K562 (cell line): Measurements from ENCODE around the gene ARID3C. TPM values are rescaled to one million over a fixed set of nuclear protein-coding genes. Genes with fewer than 3 reads are reported as not detected.

ENCODE experiments used
- ATAC-seq: fragments of 200-7000 bp; cut with Tn5 transposase; 3 replicates; pipeline ENCODE4 v1.9.1; 2020; ENCODE audit warnings: moderate library complexity
- BruUV-seq: library from RNA; stranded (reverse); fragments of 400-500 nt; replicated peaks from 2 replicates; lab custom pipeline; 2021; lab: Mats Ljungman, UMichigan
- CTCF ChIA-PET: fragments of 300-600 bp; formaldehyde crosslinking; extraction: SDS; loops from one replicate; lab custom pipeline; 2021; ENCODE audit warnings: low intra/inter-chr PET ratio; lab: Yijun Ruan, JAX
- POLR2A ChIA-PET: fragments of 300-600, 350-650 bp; sonication (Branson Sonifier 250); formaldehyde crosslinking; extraction: SDS; loops from one replicate; lab custom pipeline; 2021; ENCODE audit warnings: antibody characterized with exemption, inconsistent platforms; lab: Yijun Ruan, JAX
- DNase-seq, 4 experiments: peaks; one replicate each; pipeline versions ENCODE4 v3.0.0 to v3.0.0-alpha.2; 2011 to 2018; ENCODE audit warnings: low spot score in 3 of 4, mixed read lengths in 3 of 4; ENCODE audit errors: extremely low read depth in 1 of 4
- FAIRE-seq: peaks from 2 replicates; lab custom pipeline; 2011; peaks lifted over from hg19 to GRCh38; lab: Jason Lieb, UNC
- H2AFZ ChIP-seq: 2 replicates; pipeline ENCODE4 v1.6.0; 2011; ENCODE audit warnings: low read depth, low read length, control low read depth, inconsistent platforms
- H3K27ac ChIP-seq: fragments of 200-600 bp; 3 replicates; pipeline ENCODE4 v1.8.0; 2011; ENCODE audit warnings: low read depth, mild to moderate bottlenecking, control low read depth, inconsistent platforms, low read length, moderate library complexity, mixed read lengths; ENCODE audit errors: extremely low read depth
- H3K27me3 ChIP-seq, 2 experiments: fragments of 300-600 bp in 1 of 2; 2 replicates in 1 of 2; 3 replicates in 1 of 2; pipeline versions ENCODE4 v1.6.0 to v1.8.0; 2011; ENCODE audit warnings: inconsistent platforms in 2 of 2, low read length in 2 of 2, mild to moderate bottlenecking in 1 of 2, mixed read lengths in 1 of 2, moderate library complexity in 1 of 2; ENCODE audit not compliant: control insufficient read depth in 2 of 2, insufficient read depth in 2 of 2
- H3K36me3 ChIP-seq: fragments of 300-600 bp; 3 replicates; pipeline ENCODE4 v1.8.0; 2011; ENCODE audit warnings: mild to moderate bottlenecking, low read length, inconsistent platforms; ENCODE audit not compliant: control insufficient read depth, insufficient read depth
- H3K4me1 ChIP-seq, 2 experiments: fragments of 200-600 bp in 1 of 2; replicated peaks in 1 of 2; 2 replicates in 1 of 2; 3 replicates in 1 of 2; pipeline versions ENCODE4 v1.5.1 to v1.8.0; 2011; ENCODE audit warnings: inconsistent platforms in 2 of 2, low read length in 2 of 2, mild to moderate bottlenecking in 1 of 2, mixed read lengths in 1 of 2, moderate library complexity in 1 of 2; ENCODE audit not compliant: control insufficient read depth in 2 of 2, insufficient read depth in 2 of 2
- H3K4me2 ChIP-seq: 2 replicates; pipeline ENCODE4 v1.6.1; 2011; ENCODE audit warnings: low read length, control low read depth, inconsistent platforms, mixed read lengths; ENCODE audit not compliant: insufficient read depth
- H3K4me3 ChIP-seq: fragments of 200-600 bp; sonication (generic), shearing (Covaris generic); 2 replicates; pipeline ENCODE4 v1.5.1; 2016; ENCODE audit warnings: control low read depth, inconsistent platforms
- H3K79me2 ChIP-seq: fragments of 200-600 bp; 3 replicates; pipeline ENCODE4 v1.8.0; 2011; ENCODE audit warnings: low read length, inconsistent platforms; ENCODE audit not compliant: control insufficient read depth, insufficient read depth
- H3K9ac ChIP-seq, 2 experiments: 2 replicates each; pipeline versions ENCODE4 v1.6.0 to v1.6.1; 2011; ENCODE audit warnings: low read depth in 2 of 2, low read length in 2 of 2, control low read depth in 1 of 2, inconsistent platforms in 1 of 2, mild to moderate bottlenecking in 1 of 2, mixed read lengths in 1 of 2; ENCODE audit not compliant: insufficient read depth in 1 of 2
- H3K9me1 ChIP-seq: one replicate; pipeline ENCODE4 v1.6.0; 2011; ENCODE audit warnings: inconsistent platforms, mild to moderate bottlenecking, low read length, moderate library complexity; ENCODE audit not compliant: control insufficient read depth, insufficient read depth
- H3K9me3 ChIP-seq: replicated peaks from 2 replicates; pipeline ENCODE4 v1.5.1; 2011; ENCODE audit warnings: low read depth, low read length, inconsistent platforms; ENCODE audit not compliant: control insufficient read depth, insufficient read depth
- H4K20me1 ChIP-seq: replicated peaks from 2 replicates; pipeline ENCODE4 v1.6.1; 2011; ENCODE audit warnings: low read length, inconsistent platforms, mixed read lengths; ENCODE audit not compliant: control insufficient read depth, insufficient read depth
- CBFA2T3 ChIP-seq: fragments of 450-650 bp; IDR thresholded peaks from 2 replicates; pipeline ENCODE4 v1.6.1; 2017
- CREB3L1 ChIP-seq: fragments of 450-650 bp; IDR thresholded peaks from 2 replicates; pipeline ENCODE4 v1.6.1; 2014; ENCODE audit warnings: low read depth, mild to moderate bottlenecking, moderate library complexity, borderline replicate concordance
- CTCFL ChIP-seq: IDR thresholded peaks from 2 replicates; pipeline ENCODE4 v1.6.1; 2011; ENCODE audit warnings: borderline replicate concordance, low read depth, mild to moderate bottlenecking, moderate library complexity, low read length; ENCODE audit not compliant: insufficient read depth, poor library complexity, severe bottlenecking
- ETS2 ChIP-seq: IDR thresholded peaks from 2 replicates; pipeline ENCODE4 v1.6.1; 2016; ENCODE audit warnings: borderline replicate concordance, missing genetic modification characterization, mild to moderate bottlenecking, moderate library complexity, missing compliant biosample characterization; ENCODE audit not compliant: poor library complexity, severe bottlenecking
- HNRNPH1 ChIP-seq: fragments of 200-400 bp; formaldehyde crosslinking; optimal IDR thresholded peaks from 2 replicates; pipeline ENCODE3; 2017; ENCODE audit warnings: low read depth, mild to moderate bottlenecking, low read length, moderate library complexity
- POLR2B ChIP-seq: fragments of 450-650 bp; IDR thresholded peaks from 2 replicates; pipeline ENCODE4 v1.6.1; 2018; ENCODE audit warnings: low read depth; ENCODE audit not compliant: partially characterized antibody
- RUNX1 ChIP-seq: sonication (generic); IDR thresholded peaks from 2 replicates; pipeline ENCODE4 v1.6.1; 2016; ENCODE audit warnings: antibody characterized with exemption, low read depth
- SOX6 ChIP-seq: fragments of 450-650 bp; IDR thresholded peaks from 2 replicates; pipeline ENCODE4 v1.6.1; 2014; ENCODE audit warnings: mild to moderate bottlenecking
- SUPT5H ChIP-seq: fragments of 450-650 bp; IDR thresholded peaks from 2 replicates; pipeline ENCODE4 v1.6.1; 2016
- TAF9B ChIP-seq: fragments of 450-650 bp; IDR thresholded peaks from 2 replicates; pipeline ENCODE4 v1.6.1; 2018; ENCODE audit warnings: mild to moderate bottlenecking; ENCODE audit not compliant: partially characterized antibody
- ZNF121 ChIP-seq: sonication (generic); formaldehyde crosslinking; conservative IDR thresholded peaks from 2 replicates; pipeline ENCODE4 v1.8.0; 2022; ENCODE audit warnings: missing genetic modification reagents
- ZNF444 ChIP-seq: fragments of 250-450 bp; sonication (Bioruptor Pico); IDR thresholded peaks from 2 replicates; pipeline ENCODE4 v1.4.0; 2020; ENCODE audit warnings: mild to moderate bottlenecking, moderate library complexity
- ZNF507 ChIP-seq: conservative IDR thresholded peaks from 2 replicates; pipeline ENCODE4 v1.6.1; 2017; ENCODE audit warnings: missing genetic modification characterization, missing compliant biosample characterization
- ZNF644 ChIP-seq: fragments of 200-800 bp; sonication (Bioruptor generic); IDR thresholded peaks from 2 replicates; pipeline ENCODE4 v1.6.1; 2016; ENCODE audit warnings: low read depth, missing genetic modification characterization, missing compliant biosample characterization
- ZNF717 ChIP-seq: fragments of 250-450 bp; sonication (Bioruptor Pico); IDR thresholded peaks from 2 replicates; pipeline ENCODE4 v1.5.0; 2021
- WGBS: fragments of 100-300 bp; shearing (Covaris generic); methylation state at CpG from one replicate; pipeline ENCODE4 v1.1.6; 2016; ENCODE audit warnings: low coverage, mixed read lengths; ENCODE audit not compliant: insufficient coverage; ENCODE audit errors: missing lambda C conversion rate; 5-methylcytosine and 5-hydroxymethylcytosine counted together
- in situ Hi-C: fragments of 300-500 bp; cut with MboI; formaldehyde crosslinking; loops from 4 replicates; pipeline ENCODE4 v1.15.0; 2018; ENCODE audit warnings: inconsistent platforms, mixed read lengths
- intact Hi-C: fragments of 100-400 bp; cut with micrococcal nuclease; formaldehyde crosslinking; loops from 2 replicates; pipeline ENCODE4 v1.14.2; 2022
- polyA plus RNA-seq, 8 experiments: library from polyadenylated mRNA; depleted of rRNA in 4 of 8; stranded (reverse) in 5 of 8; unstranded in 3 of 8; fragments of >200 nt; fragmentation: Nextera tagmentation in 2 of 8; fragmentation: Illumina TruSeq in 1 of 8; extraction: Ambion mirVana in 2 of 8; extraction: Trizol in 1 of 8; gene quantifications; 2 replicates each; pipeline versions ENCODE4 v1.2.1 to v1.2.3, GENCODE V29; 2011 to 2014; ENCODE audit warnings: inconsistent platforms in 1 of 8, missing spikeins in 1 of 8
- total RNA-seq, 7 experiments: library from RNA; depleted of rRNA in 6 of 7; stranded (reverse); fragments of >200 nt in 6 of 7; fragmentation: Illumina TruSeq in 2 of 7; extraction: Trizol in 2 of 7; gene quantifications; 2 replicates each; pipeline versions ENCODE4 v1.2.1 to v1.2.3, GENCODE V29; 2011 to 2021; ENCODE audit warnings: low replicate concordance in 1 of 7

Gene ARID3C
- total and polyA plus RNA-seq, 9 of the 15 experiments (the other 6 are each of a cell fraction or from before 2014, with no cell fraction given), result not detected

- TF ChIP-seq CTCFL (peak; percentile 91), ZNF444 (no peak)
Observed at GRCh38 chr9:34612788-34613390, 16.0 kb downstream of the ARID3C start (continued).

GRCh38 chr9:34611811-34612787 is 16.8 kb downstream of the ARID3C start, which contains the start of gene RPP25L:
TSS of gene RPP25L (minus strand) at chr9:34612097. CDS start at chr9:34611296, 801 bp downstream.
- no TSS peak for BruUV-seq
- H3K79me2 ChIP-seq, result peaks cover 17% of the 10 kb centered on the region
- ATAC-seq, result peak; percentile 96
- H3K9me1 ChIP-seq, result no peaks in the 10 kb centered on the region
- in situ Hi-C loops, result no loop called here
- H4K20me1 ChIP-seq, result no peaks in the 10 kb centered on the region; the same call in 1 of the 2 replicates
- intact Hi-C loops, result loop anchor here (10.0 kb wide), 1 partner anchor 93 kb away; no protein-coding TSS in a partner anchor
- H3K4me1 ChIP-seq, result peaks cover 7 to 19% of the 10 kb centered on the region in 2 experiments; a peak in 4 of 5 replicates
- CTCF ChIA-PET, result interaction anchor here (1.3 to 2.8 kb wide), 2 partner anchors 22 to 90 kb away, joined by 7 to 15 read pairs; no protein-coding TSS in a partner anchor
- no peaks in the 10 kb centered on the region for H3K27me3 ChIP-seq
- peak within 1 kb of the TSS; percentile 89 to 92 for H3K9ac ChIP-seq
- peak; percentile 85 to 90 (median 88) for DNase-seq
- peaks cover 15% of the 10 kb centered on the region; the same call in 1 of the 3 replicates for H3K36me3 ChIP-seq
- no peaks in the 10 kb centered on the region for H3K9me3 ChIP-seq
- FAIRE-seq, result no peak
- peak within 1 kb of the TSS; percentile 86 for H3K27ac ChIP-seq
- H2AFZ ChIP-seq, result peak within 1 kb of the TSS; percentile 94
- POLR2A ChIA-PET, result interaction anchor here (0.6 to 1.3 kb wide), 5 partner anchors 8 to 181 kb away, joined by 3 to 4 read pairs (median 4); partner anchors contain the start of gene DCTN3
- WGBS, result 2% methylated on average over 37 of the region's 77 CpGs
- peak within 1 kb of the TSS; percentile 93 for H3K4me2 ChIP-seq
- peak within 1 kb of the TSS; percentile 60 for H3K4me3 ChIP-seq
- TF ChIP-seq ZNF121 (CRISPR knock-in tag) (no peak), POLR2B (peak; percentile 61), ETS2 (tag) (no peak), RUNX1 (no peak), ZNF507 (tag) (no peak), HNRNPH1 (no peak), TAF9B (peak; percentile 29), ZNF644 (tag) (no peak), SUPT5H (peak; percentile 86), CBFA2T3 (no peak), SOX6 (no peak), ZNF717 (CRISPR knock-in tag) (no peak), CREB3L1 (no peak)
